Panc1 (cell line): Measurements from ENCODE around the gene ATAD2B.

Source experiments
- POLR2AphosphoS5 ChIP-seq: IDR thresholded peaks from 2 replicates; pipeline ENCODE4 v1.6.1; 2012; ENCODE audit warnings: mild to moderate bottlenecking, low read depth, low read length, moderate library complexity
- SIN3A ChIP-seq: IDR thresholded peaks from 2 replicates; pipeline ENCODE4 v1.6.1; 2012; ENCODE audit warnings: low read depth, mild to moderate bottlenecking, low read length, moderate library complexity, borderline replicate concordance; ENCODE audit not compliant: insufficient read depth
- TCF7L2 ChIP-seq: IDR thresholded peaks from 2 replicates; pipeline ENCODE4 v1.6.1; 2011; ENCODE audit warnings: mild to moderate bottlenecking, low read depth, low read length, inconsistent platforms
- TF ChIP-seq, protein P1 (sequence below): fragments of 450-650 bp; IDR thresholded peaks from 2 replicates; pipeline ENCODE4 v1.5.1; 2017; ENCODE audit warnings: mild to moderate bottlenecking
- TF ChIP-seq, protein P2 (sequence below), 2 experiments: IDR thresholded peaks; 2 replicates each; pipeline ENCODE4 v1.6.1; 2011 to 2012; ENCODE audit warnings: low read depth in 2 of 2, control low read depth in 1 of 2, low read length in 1 of 2, mild to moderate bottlenecking in 1 of 2, moderate library complexity in 1 of 2; ENCODE audit not compliant: insufficient read depth in 1 of 2

DNA sequence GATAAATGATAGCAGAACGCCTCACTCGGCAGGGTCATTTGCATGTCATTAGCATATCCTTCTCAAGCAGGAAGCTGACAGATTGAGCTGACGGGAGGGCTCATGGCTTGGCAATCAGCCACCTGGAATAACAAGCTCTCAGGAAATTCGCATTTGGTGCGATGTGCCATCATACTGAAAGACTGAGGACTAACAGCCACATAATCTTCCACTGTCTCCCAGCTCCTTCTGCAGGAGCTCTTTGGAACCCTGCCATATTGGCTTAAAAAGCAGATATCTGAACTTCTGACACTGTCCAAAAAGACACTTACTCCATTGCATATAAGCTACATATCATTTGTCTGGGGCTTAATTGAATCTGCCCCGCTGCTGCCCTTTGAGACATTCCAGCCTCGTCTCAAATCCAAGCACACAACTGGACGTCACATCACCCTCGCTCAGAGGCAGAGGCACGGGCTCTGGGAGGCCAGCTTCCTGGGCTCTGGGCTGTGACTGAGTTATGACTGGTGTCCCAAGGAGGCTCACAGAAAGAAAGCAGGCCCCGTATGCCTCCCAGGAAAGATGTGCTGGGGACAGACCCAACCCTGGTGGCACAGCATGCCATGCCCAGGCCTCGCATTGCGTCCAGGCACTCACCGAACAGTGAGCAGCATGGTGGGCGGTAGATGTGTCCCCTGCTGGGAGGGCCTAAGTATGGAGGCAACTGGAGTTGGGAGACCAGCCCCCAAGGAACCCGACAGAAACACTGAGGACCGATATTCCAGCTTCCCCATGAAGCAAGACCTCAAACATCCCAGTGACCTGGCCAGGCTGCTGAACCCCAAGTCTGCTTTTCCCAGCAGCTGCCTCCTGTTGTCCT, 228.0 kb downstream of the ATAD2B start:
- TF ChIP-seq, protein P1, sequence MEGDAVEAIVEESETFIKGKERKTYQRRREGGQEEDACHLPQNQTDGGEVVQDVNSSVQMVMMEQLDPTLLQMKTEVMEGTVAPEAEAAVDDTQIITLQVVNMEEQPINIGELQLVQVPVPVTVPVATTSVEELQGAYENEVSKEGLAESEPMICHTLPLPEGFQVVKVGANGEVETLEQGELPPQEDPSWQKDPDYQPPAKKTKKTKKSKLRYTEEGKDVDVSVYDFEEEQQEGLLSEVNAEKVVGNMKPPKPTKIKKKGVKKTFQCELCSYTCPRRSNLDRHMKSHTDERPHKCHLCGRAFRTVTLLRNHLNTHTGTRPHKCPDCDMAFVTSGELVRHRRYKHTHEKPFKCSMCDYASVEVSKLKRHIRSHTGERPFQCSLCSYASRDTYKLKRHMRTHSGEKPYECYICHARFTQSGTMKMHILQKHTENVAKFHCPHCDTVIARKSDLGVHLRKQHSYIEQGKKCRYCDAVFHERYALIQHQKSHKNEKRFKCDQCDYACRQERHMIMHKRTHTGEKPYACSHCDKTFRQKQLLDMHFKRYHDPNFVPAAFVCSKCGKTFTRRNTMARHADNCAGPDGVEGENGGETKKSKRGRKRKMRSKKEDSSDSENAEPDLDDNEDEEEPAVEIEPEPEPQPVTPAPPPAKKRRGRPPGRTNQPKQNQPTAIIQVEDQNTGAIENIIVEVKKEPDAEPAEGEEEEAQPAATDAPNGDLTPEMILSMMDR, result no peak
- TF ChIP-seq SIN3A (no peak), POLR2AphosphoS5 (no peak), TCF7L2 (no peak)
- TF ChIP-seq, protein P2, sequence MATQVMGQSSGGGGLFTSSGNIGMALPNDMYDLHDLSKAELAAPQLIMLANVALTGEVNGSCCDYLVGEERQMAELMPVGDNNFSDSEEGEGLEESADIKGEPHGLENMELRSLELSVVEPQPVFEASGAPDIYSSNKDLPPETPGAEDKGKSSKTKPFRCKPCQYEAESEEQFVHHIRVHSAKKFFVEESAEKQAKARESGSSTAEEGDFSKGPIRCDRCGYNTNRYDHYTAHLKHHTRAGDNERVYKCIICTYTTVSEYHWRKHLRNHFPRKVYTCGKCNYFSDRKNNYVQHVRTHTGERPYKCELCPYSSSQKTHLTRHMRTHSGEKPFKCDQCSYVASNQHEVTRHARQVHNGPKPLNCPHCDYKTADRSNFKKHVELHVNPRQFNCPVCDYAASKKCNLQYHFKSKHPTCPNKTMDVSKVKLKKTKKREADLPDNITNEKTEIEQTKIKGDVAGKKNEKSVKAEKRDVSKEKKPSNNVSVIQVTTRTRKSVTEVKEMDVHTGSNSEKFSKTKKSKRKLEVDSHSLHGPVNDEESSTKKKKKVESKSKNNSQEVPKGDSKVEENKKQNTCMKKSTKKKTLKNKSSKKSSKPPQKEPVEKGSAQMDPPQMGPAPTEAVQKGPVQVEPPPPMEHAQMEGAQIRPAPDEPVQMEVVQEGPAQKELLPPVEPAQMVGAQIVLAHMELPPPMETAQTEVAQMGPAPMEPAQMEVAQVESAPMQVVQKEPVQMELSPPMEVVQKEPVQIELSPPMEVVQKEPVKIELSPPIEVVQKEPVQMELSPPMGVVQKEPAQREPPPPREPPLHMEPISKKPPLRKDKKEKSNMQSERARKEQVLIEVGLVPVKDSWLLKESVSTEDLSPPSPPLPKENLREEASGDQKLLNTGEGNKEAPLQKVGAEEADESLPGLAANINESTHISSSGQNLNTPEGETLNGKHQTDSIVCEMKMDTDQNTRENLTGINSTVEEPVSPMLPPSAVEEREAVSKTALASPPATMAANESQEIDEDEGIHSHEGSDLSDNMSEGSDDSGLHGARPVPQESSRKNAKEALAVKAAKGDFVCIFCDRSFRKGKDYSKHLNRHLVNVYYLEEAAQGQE (IDR thresholded peaks at IDR 0.05; ENCODE audit: insufficient read depth in 1 of 2, low read depth in 2 of 2, low read length in 1 of 2), result no peak
